Amygdala (tissue), 56 donors: ENCODE data around the gene STK38L.

Source experiments
- DNase-seq, 56 donors: peaks; one replicate each; lab custom pipeline; 2025; lab: John Stamatoyannopoulos, UW

The STK38L gene

GRCh38 chr12:27340971-27341370 is 96.9 kb downstream of the STK38L start:
- DNase-seq = no peak

- DNase-seq = no peak
Measured at GRCh38 chr12:27342536-27342935, 98.5 kb downstream of the STK38L start.

GRCh38 chr12:27343255-27344000 is 99.3 kb downstream of the STK38L start:
- DNase-seq = no peak

DNA sequence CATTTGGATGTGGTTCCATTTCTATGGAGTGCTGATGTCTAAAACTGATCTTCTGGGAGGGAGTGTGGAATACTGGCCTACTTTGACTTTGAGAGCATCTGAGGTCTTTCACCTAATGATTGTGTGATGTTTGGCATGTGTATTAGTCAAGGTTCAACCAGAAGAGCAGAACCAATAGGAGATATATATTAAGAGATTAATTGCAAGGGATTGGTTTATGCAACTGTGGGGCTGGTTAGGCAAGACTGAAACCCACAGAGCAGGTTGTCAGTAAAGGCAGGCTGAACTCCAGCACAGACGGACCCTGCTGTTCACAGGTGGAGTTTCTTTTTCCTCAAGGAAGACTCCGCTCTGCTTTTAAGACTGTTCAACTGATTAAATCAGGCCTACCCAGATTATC is 100.2 kb downstream of the STK38L start:
- DNase-seq = no peak

DNA sequence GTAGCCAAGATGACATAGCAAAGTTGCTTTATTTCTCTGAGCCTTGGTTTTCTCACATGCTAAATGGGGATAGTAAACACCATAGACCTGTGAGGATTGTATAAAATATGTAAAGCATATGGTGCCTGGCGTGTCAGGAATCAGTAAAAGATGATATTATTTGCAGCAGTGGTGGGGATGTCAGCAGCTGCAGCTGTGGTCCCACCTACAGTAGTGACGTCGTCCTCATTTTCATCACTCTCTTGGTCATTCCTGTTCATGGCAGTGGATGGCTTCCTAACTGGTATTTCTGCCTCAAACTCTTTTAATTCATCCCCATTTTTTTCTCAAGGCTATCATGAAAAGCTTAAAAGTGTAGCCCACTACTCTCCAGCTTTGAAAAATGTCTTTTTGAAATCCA is 100.7 kb downstream of the STK38L start:
- no peak for DNase-seq

DNA sequence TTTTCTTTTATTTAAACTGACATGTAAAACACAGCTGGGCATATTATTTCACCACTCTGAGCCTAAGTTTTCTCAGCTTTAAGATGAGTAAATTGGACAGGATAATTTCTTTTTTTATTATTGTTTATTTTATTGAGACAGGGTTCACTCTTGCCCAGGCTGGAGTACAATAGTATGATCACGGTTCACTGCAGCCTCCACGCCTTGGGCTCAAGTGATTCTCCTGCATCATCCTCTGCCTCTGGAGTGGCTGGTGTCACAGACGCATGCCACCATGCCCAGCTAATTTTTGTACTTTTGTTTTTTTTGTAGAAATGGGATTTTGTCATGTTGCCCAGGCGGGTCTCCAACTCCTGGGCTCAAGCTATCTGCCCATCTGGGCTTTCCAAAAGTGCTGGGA is 101.3 kb downstream of the STK38L start:
- DNase-seq = no peak

- no peak for DNase-seq
Measured at GRCh38 chr12:27347779-27348178, 103.7 kb downstream of the STK38L start.

DNA sequence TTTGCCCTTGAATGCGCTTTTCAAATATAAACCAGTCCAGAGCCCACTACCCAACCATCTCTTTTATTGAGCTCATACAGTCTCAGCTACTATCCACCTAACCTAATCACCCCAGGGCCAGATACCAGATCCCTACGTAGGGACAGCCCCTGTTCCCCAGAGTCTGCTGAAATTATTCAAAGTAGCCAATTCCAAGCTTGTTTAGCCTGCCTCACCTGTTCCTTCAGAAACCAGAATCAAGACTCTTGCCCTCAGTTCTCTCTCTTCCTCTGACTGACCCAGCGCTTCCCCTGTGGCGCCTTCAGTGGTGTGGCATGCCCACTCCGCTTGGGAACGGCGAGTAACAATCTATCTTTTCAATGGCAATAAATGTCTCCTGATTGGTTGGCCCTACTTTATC is 107.4 kb downstream of the STK38L start:
- DNase-seq = no peak

DNA sequence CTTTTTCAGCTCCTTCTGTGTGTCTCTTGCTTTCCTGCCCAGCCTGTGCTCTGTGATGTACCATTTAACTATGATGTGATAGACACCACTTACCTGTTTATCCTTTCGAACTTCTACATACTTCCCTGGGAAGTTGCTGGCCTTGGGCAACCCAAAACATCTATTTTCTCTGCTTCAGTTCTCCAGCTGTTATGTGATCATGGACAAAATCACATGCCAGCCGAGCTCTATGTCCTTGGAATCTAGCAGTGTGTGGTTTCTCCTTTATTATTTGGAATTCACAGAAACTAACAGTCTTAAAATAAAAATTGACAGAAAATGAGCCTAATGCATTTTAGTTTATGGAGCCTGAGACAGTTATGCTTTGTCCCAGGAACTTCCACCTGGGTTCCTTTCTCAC is 111.4 kb downstream of the STK38L start:
- no peak for DNase-seq

DNA sequence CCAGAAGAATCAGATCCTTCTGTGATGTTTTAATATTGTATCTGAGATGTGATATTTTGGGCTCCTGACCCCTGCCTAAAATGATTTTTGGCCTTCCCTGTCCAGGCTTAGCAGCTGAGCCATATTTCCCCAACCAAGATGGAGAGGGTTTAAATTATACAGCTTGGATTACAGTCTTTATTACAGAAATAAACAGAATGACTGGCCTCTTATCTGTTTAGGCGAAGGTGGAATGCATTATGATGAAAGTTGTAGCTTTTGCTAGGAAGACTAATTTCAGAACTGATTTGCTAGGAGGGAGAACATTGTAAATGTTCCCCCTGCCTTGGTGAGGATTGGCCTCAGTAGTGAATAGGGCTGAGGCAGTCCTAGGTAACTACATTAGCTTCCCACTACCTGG is 111.9 kb downstream of the STK38L start:
- DNase-seq = no peak

DNA sequence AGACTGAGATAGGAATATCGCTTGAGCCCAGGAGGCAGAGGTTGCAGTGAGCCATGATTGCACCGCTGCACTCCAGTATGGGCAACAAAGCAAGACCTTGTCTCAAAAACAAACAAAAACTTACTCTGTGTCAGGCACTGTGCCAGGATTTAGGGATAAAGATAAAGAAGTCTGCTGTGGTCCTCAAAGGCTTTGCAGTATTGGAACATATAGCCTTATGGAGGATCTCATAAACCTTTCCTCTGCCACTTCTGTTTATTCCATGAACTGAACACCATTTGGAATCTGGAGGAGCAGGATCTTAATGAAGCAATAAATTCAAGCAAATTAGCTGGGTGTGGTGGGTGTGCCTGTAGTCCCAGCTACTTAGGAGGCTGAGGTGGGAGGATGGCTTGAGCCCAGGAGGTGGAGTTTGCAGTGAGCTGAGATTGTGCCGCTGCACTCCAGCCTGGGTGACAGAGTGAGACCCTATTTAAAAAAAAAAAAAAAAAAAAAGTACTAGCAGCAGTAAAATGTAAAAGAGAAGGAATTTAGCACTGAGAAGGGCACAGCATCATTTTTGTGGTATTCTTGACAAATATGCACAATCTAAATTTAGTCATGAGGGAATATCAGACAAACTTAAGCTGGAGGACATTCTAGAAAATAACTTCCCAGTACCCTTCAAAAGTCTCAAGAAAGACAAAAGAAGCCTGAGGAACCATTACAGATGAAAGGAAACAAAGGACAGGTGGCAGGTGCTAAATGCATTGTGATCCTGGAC is 115.7 kb downstream of the STK38L start:
- DNase-seq = no peak

- DNase-seq = no peak
Measured at GRCh38 chr12:27361372-27361771, 117.3 kb downstream of the STK38L start.

GRCh38 chr12:27366621-27367020 is 122.5 kb downstream of the STK38L start:
- no peak for DNase-seq

DNA sequence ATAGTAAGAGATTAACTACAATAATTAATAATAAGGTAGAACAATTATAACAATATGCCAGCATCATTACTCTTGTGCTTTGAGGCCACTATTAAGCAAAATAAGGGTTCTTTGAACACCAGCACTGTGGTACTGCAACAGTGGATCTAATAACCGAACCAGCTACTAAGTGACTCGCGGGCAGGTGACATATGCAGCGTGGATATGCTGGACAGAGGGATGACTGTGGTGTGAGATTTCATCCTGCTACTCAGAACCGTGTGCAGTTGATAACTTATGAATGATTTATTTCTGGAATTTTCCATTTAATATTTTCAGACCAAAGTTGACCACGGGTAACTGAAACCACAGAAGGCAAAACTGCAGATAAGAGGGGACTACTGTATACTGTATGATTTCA is 123.0 kb downstream of the STK38L start:
- DNase-seq = no peak
